Skeletal muscle tissue (tissue), 4 donors: ENCODE results near the gene CD59. TPM values are rescaled to one million over a fixed set of nuclear protein-coding genes. Genes with fewer than 3 reads are reported as not detected.
"Not testable (repeated sequence)": the region's sequence is repeated elsewhere in the genome, so short reads cannot be mapped to it uniquely, and the experiment has no call there.

Experiments used
- H3K27ac ChIP-seq: one replicate; pipeline ENCODE4 v1.7.0; 2013; ENCODE audit warnings: mild to moderate bottlenecking, low read depth, low read length, inconsistent platforms
- H3K27me3 ChIP-seq, 3 donors: one replicate each; pipeline ENCODE4 v1.7.0; 2013; ENCODE audit warnings: low read length in 3 of 3; ENCODE audit not compliant: control insufficient read depth in 3 of 3, insufficient read depth in 3 of 3
- H3K36me3 ChIP-seq, 3 donors: one replicate each; pipeline ENCODE4 v1.7.0; 2013; ENCODE audit warnings: low read length in 3 of 3; ENCODE audit not compliant: control insufficient read depth in 3 of 3, insufficient read depth in 3 of 3
- H3K4me1 ChIP-seq, 3 donors: one replicate each; pipeline ENCODE4 v1.7.0; 2013; ENCODE audit warnings: low read length in 3 of 3, mild to moderate bottlenecking in 3 of 3; ENCODE audit not compliant: control insufficient read depth in 3 of 3, insufficient read depth in 3 of 3
- H3K4me3 ChIP-seq, 3 donors: one replicate each; pipeline ENCODE4 v1.7.0; 2013; ENCODE audit warnings: low read length in 3 of 3
- H3K9ac ChIP-seq, 3 donors: one replicate each; pipeline ENCODE4 v1.7.0; 2013; ENCODE audit warnings: low read length in 3 of 3, mild to moderate bottlenecking in 3 of 3, moderate library complexity in 2 of 3, low read depth in 1 of 3
- H3K9me3 ChIP-seq, 3 donors: one replicate each; pipeline ENCODE4 v1.7.0; 2013; ENCODE audit warnings: low read length in 3 of 3; ENCODE audit not compliant: control insufficient read depth in 3 of 3
- total RNA-seq: library from RNA; depleted of rRNA; stranded (reverse); fragments of >200 nt; gene quantifications from one replicate; pipeline ENCODE4 v1.2.3, GENCODE V29; 2014
- donor health status: Osteomylitis.

CD59 gene
- total RNA-seq, 1 donor from 2014 or later = 64.7 TPM

GRCh38 chr11:33663121-33663520 lies 73.1 kb downstream of the CD59 start:
- Histone ChIP-seq H3K27me3 (no peaks in the 10 kb centered on the region), H3K4me3 (no peak overlapping the region), H3K9ac (no peak overlapping the region), H3K27ac (no peak overlapping the region), H3K36me3 (no peaks in the 10 kb centered on the region), H3K9me3 (no peaks in the 10 kb centered on the region), H3K4me1 (peaks cover 2 to 14% (median 2%) of the 10 kb centered on the region in 3 donors)

GRCh38 chr11:33661526-33661925 lies 74.7 kb downstream of the CD59 start:
- not testable (repeated sequence) for H3K4me3 ChIP-seq, H3K27ac ChIP-seq, H3K36me3 ChIP-seq, H3K9me3 ChIP-seq, H3K9ac ChIP-seq, H3K27me3 ChIP-seq
- H3K4me1 ChIP-seq = peaks cover 8 to 24% (median 11%) of the 10 kb centered on the region in 3 donors

- no peak overlapping the region for H3K9ac ChIP-seq
- no peaks in the 10 kb centered on the region for H3K9me3 ChIP-seq
- H3K4me1 ChIP-seq = peaks cover 13 to 30% (median 16%) of the 10 kb centered on the region in 3 donors
- no peaks in the 10 kb centered on the region for H3K36me3 ChIP-seq
- H3K27me3 ChIP-seq = no peaks in the 10 kb centered on the region
- no peak overlapping the region for H3K4me3 ChIP-seq
- H3K27ac ChIP-seq = no peak overlapping the region
Measured at GRCh38 chr11:33660962-33661361, 75.3 kb downstream of the CD59 start.

- Histone ChIP-seq H3K4me1 (peaks cover 19 to 31% (median 19%) of the 10 kb centered on the region in 3 donors), H3K4me3 (no peak overlapping the region), H3K9ac (no peak overlapping the region)
Measured at GRCh38 chr11:33659370-33660139, 76.7 kb downstream of the CD59 start.

GRCh38 chr11:33658195-33658900 lies 77.9 kb downstream of the CD59 start:
- peaks cover 19 to 29% (median 19%) of the 10 kb centered on the region in 3 donors for H3K4me1 ChIP-seq
- H3K27me3 ChIP-seq = no peaks in the 10 kb centered on the region
- no peak overlapping the region for H3K4me3 ChIP-seq
- H3K9me3 ChIP-seq = no peaks in the 10 kb centered on the region
- no peak overlapping the region for H3K27ac ChIP-seq
- no peaks in the 10 kb centered on the region for H3K36me3 ChIP-seq
- no peak overlapping the region for H3K9ac ChIP-seq

More at GRCh38 chr11:33659370-33660139, 76.7 kb downstream of the CD59 start:
- no peaks in the 10 kb centered on the region for H3K27me3 ChIP-seq
- H3K27ac ChIP-seq = no peak overlapping the region
- H3K36me3 ChIP-seq = no peaks in the 10 kb centered on the region
- no peaks in the 10 kb centered on the region for H3K9me3 ChIP-seq

GRCh38 chr11:33657757-33658156 lies 78.5 kb downstream of the CD59 start:
- Histone ChIP-seq H3K27me3 (no peaks in the 10 kb centered on the region), H3K9ac (no peak overlapping the region), H3K27ac (no peak overlapping the region), H3K4me1 (peaks cover 20 to 32% (median 24%) of the 10 kb centered on the region in 3 donors), H3K36me3 (no peaks in the 10 kb centered on the region), H3K9me3 (no peaks in the 10 kb centered on the region), H3K4me3 (no peak overlapping the region)

- Histone ChIP-seq H3K4me3 (peak overlapping the region in 1 of 3 donors; percentile 8), H3K4me1 (peaks cover 29 to 41% (median 34%) of the 10 kb centered on the region in 3 donors), H3K9ac (no peak overlapping the region), H3K9me3 (no peaks in the 10 kb centered on the region), H3K27me3 (no peaks in the 10 kb centered on the region), H3K36me3 (no peaks in the 10 kb centered on the region), H3K27ac (no peak overlapping the region)
Measured at GRCh38 chr11:33656768-33657167, 79.5 kb downstream of the CD59 start.

GRCh38 chr11:33655842-33656600 lies 80.2 kb downstream of the CD59 start:
- Histone ChIP-seq H3K4me3 (peak overlapping the region in 1 of 3 donors; percentile 8), H3K9ac (no peak overlapping the region), H3K9me3 (no peaks in the 10 kb centered on the region), H3K27me3 (no peaks in the 10 kb centered on the region), H3K27ac (peak overlapping the region; percentile 23), H3K4me1 (peaks cover 29 to 44% (median 34%) of the 10 kb centered on the region in 3 donors), H3K36me3 (no peaks in the 10 kb centered on the region)

GRCh38 chr11:33654594-33654993 lies 81.6 kb downstream of the CD59 start:
- Histone ChIP-seq H3K36me3 (no peaks in the 10 kb centered on the region), H3K27me3 (no peaks in the 10 kb centered on the region), H3K4me1 (peaks cover 29 to 44% (median 34%) of the 10 kb centered on the region in 3 donors), H3K9me3 (no peaks in the 10 kb centered on the region), H3K9ac (no peak overlapping the region), H3K4me3 (no peak overlapping the region), H3K27ac (no peak overlapping the region)
